ENCODE data around the gene PTRH1.

Gene PTRH1

DNA sequence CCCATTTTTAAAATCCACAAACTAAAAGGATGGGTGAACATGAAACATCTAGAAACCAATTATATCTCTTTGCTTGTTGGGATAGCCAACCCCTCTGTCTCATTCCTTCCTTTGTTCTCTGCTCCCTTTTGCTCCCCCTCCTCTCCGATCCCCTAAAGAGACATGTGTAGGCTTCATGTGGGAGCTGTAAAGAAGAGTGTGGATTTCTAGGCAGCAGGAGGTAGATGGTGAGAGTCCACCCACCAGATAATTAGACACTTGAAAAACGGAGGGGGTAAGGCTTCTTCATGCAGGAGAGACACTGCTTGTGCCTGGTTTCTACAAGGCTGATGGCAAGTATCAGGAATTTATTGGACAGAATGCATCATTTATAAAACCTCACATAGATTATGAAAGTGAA is 36.0 kb downstream of the PTRH1 start:
- no CpG with 5 or more reads among the region's 2 CpGs for WGBS, 2 donors (ENCODE audit: extremely low coverage in 2 of 2, insufficient read length in 2 of 2, insufficient replicate concordance in 1 of 2)
- Histone ChIP-seq H3K9ac (ENCODE audit: low read depth, low read length, poor library complexity) (no peak overlapping the region), H2AFZ (ENCODE audit: low read length) (no peak overlapping the region), H3K14ac (ENCODE audit: low read length) (no peak overlapping the region), H3K4me1 (ENCODE audit: control insufficient read depth in 2 of 2, insufficient read depth in 1 of 2, low read depth in 1 of 2, low read length in 2 of 2) (no peaks in the 10 kb centered on the region), H3K79me1 (ENCODE audit: low read depth, low read length) (peaks cover 2% of the 10 kb centered on the region), H2BK120ac (ENCODE audit: low read depth, low read length) (no peak overlapping the region), H3K27ac (replicated peaks; ENCODE audit: low read length) (no peak overlapping the region), H2BK12ac (ENCODE audit: low read length) (no peak overlapping the region), H3K27me3 (ENCODE audit: control insufficient read depth in 3 of 3, insufficient read depth in 3 of 3, low read depth in 1 of 3, low read length in 3 of 3) (no peaks in the 10 kb centered on the region), H2BK15ac (ENCODE audit: low read length) (no peak overlapping the region), H3K9me3 (replicated peaks in 1 of 2; ENCODE audit: control insufficient read depth in 2 of 2, insufficient read depth in 1 of 2, low read depth in 1 of 2, low read length in 2 of 2) (no peaks in the 10 kb centered on the region), H3K18ac (ENCODE audit: low read length) (no peak overlapping the region), H3K23ac (ENCODE audit: low read depth, low read length, poor library complexity) (no peak overlapping the region), H3K36me3 (replicated peaks in 1 of 2; ENCODE audit: control insufficient read depth in 2 of 2, insufficient read depth in 2 of 2, low read length in 2 of 2) (peaks cover 45 to 89% of the 10 kb centered on the region in 2 donors), H3K4me3 (ENCODE audit: low read length in 2 of 2) (no peak overlapping the region), H3K4me2 (ENCODE audit: insufficient read depth, low read length, poor library complexity, severe bottlenecking) (no peak overlapping the region), H4K91ac (ENCODE audit: low read depth, low read length, poor library complexity) (no peak overlapping the region), H3K4ac (ENCODE audit: low read length) (no peak overlapping the region), H2BK5ac (ENCODE audit: low read length) (no peak overlapping the region), H2AK5ac (ENCODE audit: low read depth, low read length) (no peak overlapping the region), H4K8ac (ENCODE audit: low read depth, low read length) (no peak overlapping the region)
- DNase-seq (ENCODE audit: low spot score), result no peak

DNA sequence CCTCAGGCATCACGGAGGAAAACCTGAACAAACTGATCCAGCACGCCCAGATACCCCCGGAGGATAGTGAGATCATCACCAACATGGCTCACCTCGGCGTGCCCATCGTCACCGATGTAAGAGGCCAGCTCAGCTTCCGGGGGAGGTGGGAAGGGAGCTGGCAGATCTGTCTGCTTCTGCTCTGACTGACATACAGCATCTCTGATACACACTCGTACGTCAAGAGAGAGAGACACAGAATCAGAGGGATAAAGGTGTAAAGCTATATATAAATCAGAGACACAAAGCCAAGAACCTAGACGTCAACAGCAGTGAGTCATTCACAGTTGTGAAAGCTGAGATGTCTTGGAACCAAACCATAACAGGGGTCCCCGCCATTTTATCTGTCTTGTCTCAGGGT is 38.8 kb downstream of the PTRH1 start:
- no peak overlapping the region for H2BK15ac ChIP-seq (ENCODE audit: low read length)
- H4K8ac ChIP-seq (ENCODE audit: low read depth, low read length), result no peak overlapping the region
- no peak overlapping the region for H3K4me3 ChIP-seq (ENCODE audit: low read length in 2 of 2)
- H3K27me3 ChIP-seq (ENCODE audit: control insufficient read depth in 3 of 3, insufficient read depth in 3 of 3, low read depth in 1 of 3, low read length in 3 of 3), result no peaks in the 10 kb centered on the region
- no peak overlapping the region for H3K4ac ChIP-seq (ENCODE audit: low read length)
- H3K23ac ChIP-seq (ENCODE audit: low read depth, low read length, poor library complexity), result no peak overlapping the region
- H3K9ac ChIP-seq (ENCODE audit: low read depth, low read length, poor library complexity), result no peak overlapping the region
- no peak overlapping the region for H2BK12ac ChIP-seq (ENCODE audit: low read length)
- H2AK5ac ChIP-seq (ENCODE audit: low read depth, low read length), result no peak overlapping the region
- H4K91ac ChIP-seq (ENCODE audit: low read depth, low read length, poor library complexity), result no peak overlapping the region
- no peak for DNase-seq (ENCODE audit: low spot score)
- H2BK120ac ChIP-seq (ENCODE audit: low read depth, low read length), result no peak overlapping the region
- no peaks in the 10 kb centered on the region for H3K4me1 ChIP-seq (ENCODE audit: control insufficient read depth in 2 of 2, insufficient read depth in 1 of 2, low read depth in 1 of 2, low read length in 2 of 2)
- H2AFZ ChIP-seq (ENCODE audit: low read length), result no peak overlapping the region
- no peak overlapping the region for H3K14ac ChIP-seq (ENCODE audit: low read length)
- peaks cover 33 to 85% of the 10 kb centered on the region in 2 donors for H3K36me3 ChIP-seq (replicated peaks in 1 of 2; ENCODE audit: control insufficient read depth in 2 of 2, insufficient read depth in 2 of 2, low read length in 2 of 2)
- no peaks in the 10 kb centered on the region for H3K79me1 ChIP-seq (ENCODE audit: low read depth, low read length)
- H3K18ac ChIP-seq (ENCODE audit: low read length), result no peak overlapping the region
- no CpG with 5 or more reads among the region's 12 CpGs for WGBS, 2 donors (ENCODE audit: extremely low coverage in 2 of 2, insufficient read length in 2 of 2, insufficient replicate concordance in 1 of 2)
- no peaks in the 10 kb centered on the region for H3K9me3 ChIP-seq (replicated peaks in 1 of 2; ENCODE audit: control insufficient read depth in 2 of 2, insufficient read depth in 1 of 2, low read depth in 1 of 2, low read length in 2 of 2)
- H3K27ac ChIP-seq (replicated peaks; ENCODE audit: low read length), result no peak overlapping the region
- H2BK5ac ChIP-seq (ENCODE audit: low read length), result no peak overlapping the region
- H3K4me2 ChIP-seq (ENCODE audit: insufficient read depth, low read length, poor library complexity, severe bottlenecking), result no peak overlapping the region

- Histone ChIP-seq H3K27me3 (ENCODE audit: control insufficient read depth in 3 of 3, insufficient read depth in 3 of 3, low read depth in 1 of 3, low read length in 3 of 3) (no peaks in the 10 kb centered on the region), H2AFZ (ENCODE audit: low read length) (no peak overlapping the region), H3K23ac (ENCODE audit: low read depth, low read length, poor library complexity) (no peak overlapping the region), H4K8ac (ENCODE audit: low read depth, low read length) (no peak overlapping the region), H3K79me1 (ENCODE audit: low read depth, low read length) (no peaks in the 10 kb centered on the region), H3K36me3 (replicated peaks in 1 of 2; ENCODE audit: control insufficient read depth in 2 of 2, insufficient read depth in 2 of 2, low read length in 2 of 2) (peaks cover 18 to 70% of the 10 kb centered on the region in 2 donors), H3K9ac (ENCODE audit: low read depth, low read length, poor library complexity) (no peak overlapping the region), H3K14ac (ENCODE audit: low read length) (no peak overlapping the region), H2BK15ac (ENCODE audit: low read length) (no peak overlapping the region), H2BK5ac (ENCODE audit: low read length) (no peak overlapping the region), H3K4ac (ENCODE audit: low read length) (no peak overlapping the region), H2BK120ac (ENCODE audit: low read depth, low read length) (no peak overlapping the region), H3K18ac (ENCODE audit: low read length) (no peak overlapping the region), H2AK5ac (ENCODE audit: low read depth, low read length) (no peak overlapping the region), H3K4me1 (ENCODE audit: control insufficient read depth in 2 of 2, insufficient read depth in 1 of 2, low read depth in 1 of 2, low read length in 2 of 2) (no peaks in the 10 kb centered on the region), H3K27ac (replicated peaks; ENCODE audit: low read length) (no peak overlapping the region), H4K91ac (ENCODE audit: low read depth, low read length, poor library complexity) (no peak overlapping the region), H3K9me3 (replicated peaks in 1 of 2; ENCODE audit: control insufficient read depth in 2 of 2, insufficient read depth in 1 of 2, low read depth in 1 of 2, low read length in 2 of 2) (no peaks in the 10 kb centered on the region), H2BK12ac (ENCODE audit: low read length) (no peak overlapping the region), H3K4me2 (ENCODE audit: insufficient read depth, low read length, poor library complexity, severe bottlenecking) (no peak overlapping the region), H3K4me3 (ENCODE audit: low read length in 2 of 2) (no peak overlapping the region)
- DNase-seq (ENCODE audit: low spot score), result no peak
- no CpG with 5 or more reads among the region's 7 CpGs for WGBS, 2 donors (ENCODE audit: extremely low coverage in 2 of 2, insufficient read length in 2 of 2, insufficient replicate concordance in 1 of 2)
Observed at GRCh38 chr9:127673234-127673633, 42.2 kb downstream of the PTRH1 start.

DNA sequence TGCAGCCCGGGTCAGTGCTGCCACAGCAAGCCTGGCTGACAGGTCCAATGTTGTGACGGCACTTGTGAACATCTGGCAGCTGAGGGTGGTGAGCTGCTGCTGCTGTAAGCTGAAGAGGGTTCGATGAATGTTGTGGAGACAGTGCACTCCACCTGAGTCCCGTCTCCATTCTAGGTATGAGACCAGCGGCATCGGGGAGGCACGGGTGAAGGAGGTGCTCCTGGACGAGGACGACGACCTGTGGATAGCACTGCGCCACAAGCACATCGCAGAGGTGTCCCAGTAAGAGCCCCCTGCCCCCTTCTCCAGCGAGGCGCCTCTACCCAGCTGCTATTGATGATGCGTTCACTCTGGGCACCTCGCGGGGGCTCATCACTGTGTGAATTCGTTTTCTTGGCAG is 47.6 kb downstream of the PTRH1 start:
- WGBS, 2 donors (ENCODE audit: extremely low coverage in 2 of 2, insufficient read length in 2 of 2, insufficient replicate concordance in 1 of 2), result no CpG with 5 or more reads among the region's 18 CpGs
- Histone ChIP-seq H3K4me2 (ENCODE audit: insufficient read depth, low read length, poor library complexity, severe bottlenecking) (no peak overlapping the region), H4K8ac (ENCODE audit: low read depth, low read length) (no peak overlapping the region), H3K14ac (ENCODE audit: low read length) (no peak overlapping the region), H3K27ac (replicated peaks; ENCODE audit: low read length) (no peak overlapping the region), H3K4ac (ENCODE audit: low read length) (no peak overlapping the region), H2BK15ac (ENCODE audit: low read length) (no peak overlapping the region), H2AK5ac (ENCODE audit: low read depth, low read length) (no peak overlapping the region), H3K27me3 (ENCODE audit: control insufficient read depth in 3 of 3, insufficient read depth in 3 of 3, low read depth in 1 of 3, low read length in 3 of 3) (no peaks in the 10 kb centered on the region), H4K91ac (ENCODE audit: low read depth, low read length, poor library complexity) (no peak overlapping the region), H3K23ac (ENCODE audit: low read depth, low read length, poor library complexity) (no peak overlapping the region), H2BK12ac (ENCODE audit: low read length) (no peak overlapping the region), H3K4me1 (ENCODE audit: control insufficient read depth in 2 of 2, insufficient read depth in 1 of 2, low read depth in 1 of 2, low read length in 2 of 2) (peaks cover 0 to 4% of the 10 kb centered on the region in 2 donors), H3K79me1 (ENCODE audit: low read depth, low read length) (no peaks in the 10 kb centered on the region), H3K18ac (ENCODE audit: low read length) (peak overlapping the region; percentile 15), H3K9me3 (replicated peaks in 1 of 2; ENCODE audit: control insufficient read depth in 2 of 2, insufficient read depth in 1 of 2, low read depth in 1 of 2, low read length in 2 of 2) (no peaks in the 10 kb centered on the region), H2BK120ac (ENCODE audit: low read depth, low read length) (no peak overlapping the region), H3K4me3 (ENCODE audit: low read length in 2 of 2) (no peak overlapping the region), H2AFZ (ENCODE audit: low read length) (no peak overlapping the region), H3K9ac (ENCODE audit: low read depth, low read length, poor library complexity) (no peak overlapping the region), H2BK5ac (ENCODE audit: low read length) (no peak overlapping the region), H3K36me3 (replicated peaks in 1 of 2; ENCODE audit: control insufficient read depth in 2 of 2, insufficient read depth in 2 of 2, low read length in 2 of 2) (peaks cover 17 to 69% of the 10 kb centered on the region in 2 donors)
- no peak for DNase-seq (ENCODE audit: low spot score)

Data from neuronal stem cell (in vitro differentiated cells).